Vagina (tissue), 2 donors: ENCODE data around the gene ZBTB21. TPM values are rescaled to one million over a fixed set of nuclear protein-coding genes. Genes with fewer than 3 reads are reported as not detected.

ENCODE experiments used
- DNase-seq, 2 donors: peaks; one replicate each; pipeline ENCODE4 v3.0.0-alpha.2; 2017; ENCODE audit errors: extremely low spot score in 2 of 2
- H3K27ac ChIP-seq: fragments of 200-600 bp; sonication (generic); one replicate; pipeline ENCODE4 v1.5.1; 2019
- H3K27me3 ChIP-seq: fragments of 200-600 bp; sonication (generic); one replicate; pipeline ENCODE4 v1.5.1; 2019
- H3K36me3 ChIP-seq, 2 donors: fragments of 200-600 bp; sonication (generic); one replicate each; pipeline ENCODE4 v1.5.1; 2017 to 2019
- H3K4me1 ChIP-seq: fragments of 200-600 bp; sonication (generic); one replicate; pipeline ENCODE4 v1.5.1; 2019
- H3K4me3 ChIP-seq, 2 donors: fragments of 200-600 bp; sonication (generic); 1 replicate in 1 of 2; 2 replicates in 1 of 2; pipeline ENCODE4 v1.5.1; 2016 to 2019
- H3K9me3 ChIP-seq: fragments of 200-600 bp; sonication (generic); one replicate; pipeline ENCODE4 v1.5.1; 2019
- POLR2A ChIP-seq, 2 donors: fragments of 450-650 bp; IDR thresholded peaks; one replicate each; pipeline ENCODE4 v1.6.1; 2017; ENCODE audit warnings: antibody characterized with exemption in 2 of 2, mild to moderate bottlenecking in 2 of 2, moderate library complexity in 2 of 2
- POLR2AphosphoS5 ChIP-seq, 2 donors: sonication (generic); formaldehyde crosslinking; IDR thresholded peaks; one replicate each; pipeline ENCODE4 v1.9.0; 2017; ENCODE audit warnings: antibody characterized with exemption in 2 of 2, mild to moderate bottlenecking in 2 of 2, low read depth in 1 of 2; ENCODE audit not compliant: insufficient read depth in 1 of 2
- intact Hi-C: fragments of 100-400 bp; cut with DNase I; formaldehyde crosslinking; loops from one replicate; pipeline ENCODE4 v1.15.1; 2023
- total RNA-seq: library from RNA; depleted of rRNA; stranded (reverse); fragments of >200 nt; gene quantifications from one replicate; pipeline ENCODE4 v1.2.3, GENCODE V29; 2016
- TF ChIP-seq, protein P1 (sequence below), 3 experiments: fragments of 450-650 bp in 2 of 3; fragments of 200-600 bp in 1 of 3; sonication (generic) in 1 of 3; IDR thresholded peaks; one replicate each; pipeline ENCODE4 v1.5.1; 2017 to 2019; ENCODE audit warnings: antibody characterized with exemption in 3 of 3, mild to moderate bottlenecking in 2 of 3, moderate library complexity in 2 of 3

The ZBTB21 gene
- total RNA-seq, 1 donor from 2014 or later: 16.7 TPM

DNA sequence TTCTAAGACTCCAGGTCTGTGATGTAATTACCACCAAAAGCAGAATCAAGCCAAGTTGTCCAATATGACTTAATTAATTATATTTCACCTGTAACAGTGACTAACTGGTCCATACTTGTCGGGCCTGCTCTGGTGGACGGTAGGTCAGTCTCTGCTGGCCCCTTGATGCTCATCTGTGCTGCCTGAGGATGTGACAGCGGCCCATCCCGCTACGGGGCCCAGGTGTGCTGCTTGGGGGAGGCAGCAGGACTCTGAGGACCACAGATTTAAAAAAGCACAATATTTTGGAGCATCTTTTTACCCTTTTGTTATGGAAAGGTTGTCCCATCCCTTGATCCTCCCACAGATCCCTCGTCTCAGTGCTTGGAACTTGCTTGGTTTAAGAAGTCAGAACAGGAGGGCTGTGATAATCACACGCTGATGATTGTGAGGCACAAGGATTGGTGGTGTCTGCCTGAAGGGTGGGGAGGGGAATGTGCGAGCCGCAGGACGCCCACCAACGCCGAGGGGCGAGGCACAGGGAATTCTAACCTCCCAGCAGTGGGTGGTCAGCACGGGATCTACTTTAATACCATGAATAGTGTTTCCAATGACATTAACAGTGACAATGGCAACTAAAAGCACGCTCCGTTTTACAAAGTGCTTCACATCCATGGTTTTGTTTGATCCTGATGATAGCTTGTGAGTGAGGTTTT is 33.2 kb upstream of the ZBTB21 start:
- H3K27ac ChIP-seq: no peak overlapping the region
- peaks cover 28% of the 10 kb centered on the region for H3K4me1 ChIP-seq
- no peak for DNase-seq
- no peak for TF ChIP-seq POLR2AphosphoS5 (IDR thresholded peaks at IDR 0.05; ENCODE audit: insufficient read depth in 1 of 2, low read depth in 1 of 2)
- TF ChIP-seq POLR2A (IDR thresholded peaks at IDR 0.05): no peak
- TF ChIP-seq, protein P1, sequence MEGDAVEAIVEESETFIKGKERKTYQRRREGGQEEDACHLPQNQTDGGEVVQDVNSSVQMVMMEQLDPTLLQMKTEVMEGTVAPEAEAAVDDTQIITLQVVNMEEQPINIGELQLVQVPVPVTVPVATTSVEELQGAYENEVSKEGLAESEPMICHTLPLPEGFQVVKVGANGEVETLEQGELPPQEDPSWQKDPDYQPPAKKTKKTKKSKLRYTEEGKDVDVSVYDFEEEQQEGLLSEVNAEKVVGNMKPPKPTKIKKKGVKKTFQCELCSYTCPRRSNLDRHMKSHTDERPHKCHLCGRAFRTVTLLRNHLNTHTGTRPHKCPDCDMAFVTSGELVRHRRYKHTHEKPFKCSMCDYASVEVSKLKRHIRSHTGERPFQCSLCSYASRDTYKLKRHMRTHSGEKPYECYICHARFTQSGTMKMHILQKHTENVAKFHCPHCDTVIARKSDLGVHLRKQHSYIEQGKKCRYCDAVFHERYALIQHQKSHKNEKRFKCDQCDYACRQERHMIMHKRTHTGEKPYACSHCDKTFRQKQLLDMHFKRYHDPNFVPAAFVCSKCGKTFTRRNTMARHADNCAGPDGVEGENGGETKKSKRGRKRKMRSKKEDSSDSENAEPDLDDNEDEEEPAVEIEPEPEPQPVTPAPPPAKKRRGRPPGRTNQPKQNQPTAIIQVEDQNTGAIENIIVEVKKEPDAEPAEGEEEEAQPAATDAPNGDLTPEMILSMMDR (IDR thresholded peaks at IDR 0.05): no peak
- H3K36me3 ChIP-seq: no peaks in the 10 kb centered on the region
- H3K4me3 ChIP-seq: no peak overlapping the region
- intact Hi-C loops: no loop called here
- H3K9me3 ChIP-seq: no peaks in the 10 kb centered on the region
- no peaks in the 10 kb centered on the region for H3K27me3 ChIP-seq

DNA sequence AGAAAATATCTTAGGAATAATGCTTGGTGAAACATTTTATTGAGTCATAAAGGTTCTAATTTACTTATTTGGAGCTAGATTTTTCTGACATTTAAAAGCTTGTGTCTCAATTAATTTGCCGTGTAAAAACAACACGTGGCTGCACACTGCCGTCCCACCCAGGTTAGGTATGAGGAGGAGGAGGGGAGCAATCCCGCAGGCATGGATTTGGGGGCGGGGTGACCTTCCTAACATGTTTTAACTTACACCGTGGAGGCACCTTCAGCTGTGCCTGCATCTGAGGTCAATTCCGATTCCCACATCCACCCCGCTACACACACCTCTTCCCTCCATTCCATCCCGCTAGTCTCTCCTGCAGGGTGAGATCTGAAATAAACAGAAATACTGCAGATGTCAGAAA is 32.5 kb upstream of the ZBTB21 start:
- H3K4me1 ChIP-seq: peaks cover 22% of the 10 kb centered on the region
- H3K9me3 ChIP-seq: no peaks in the 10 kb centered on the region
- TF ChIP-seq, protein P1 (IDR thresholded peaks at IDR 0.05): no peak
- TF ChIP-seq POLR2AphosphoS5 (IDR thresholded peaks at IDR 0.05; ENCODE audit: insufficient read depth in 1 of 2, low read depth in 1 of 2) (no peak), POLR2A (IDR thresholded peaks at IDR 0.05) (no peak)
- intact Hi-C loops: no loop called here
- H3K27ac ChIP-seq: no peak overlapping the region
- no peaks in the 10 kb centered on the region for H3K36me3 ChIP-seq
- no peak for DNase-seq
- no peak overlapping the region for H3K4me3 ChIP-seq
- no peaks in the 10 kb centered on the region for H3K27me3 ChIP-seq

DNA sequence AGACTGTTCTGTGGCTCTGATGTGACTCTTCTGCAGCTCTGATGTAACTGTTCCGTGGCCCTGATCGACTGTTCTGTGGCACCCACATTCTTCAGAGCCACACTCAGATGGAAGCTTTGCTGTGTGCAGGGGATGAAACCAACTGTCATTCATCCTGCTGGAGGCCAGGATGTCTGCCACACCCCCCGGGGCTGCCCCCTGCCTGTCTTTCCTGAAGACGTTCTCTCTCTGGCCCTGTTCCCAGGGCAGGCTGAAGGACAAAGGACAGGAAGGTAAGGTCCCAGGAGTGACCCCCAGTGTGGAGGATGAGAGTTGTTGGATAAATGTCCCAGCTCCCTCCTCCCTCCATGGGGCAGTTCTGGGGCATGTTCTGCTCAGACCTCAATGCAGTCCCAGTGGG is 31.6 kb upstream of the ZBTB21 start:
- intact Hi-C loops: no loop called here
- H3K4me1 ChIP-seq: peaks cover 22% of the 10 kb centered on the region
- H3K4me3 ChIP-seq: no peak overlapping the region
- DNase-seq: no peak
- no peaks in the 10 kb centered on the region for H3K9me3 ChIP-seq
- no peak for TF ChIP-seq POLR2A (IDR thresholded peaks at IDR 0.05)
- TF ChIP-seq, protein P1 (IDR thresholded peaks at IDR 0.05): no peak
- no peak for TF ChIP-seq POLR2AphosphoS5 (IDR thresholded peaks at IDR 0.05; ENCODE audit: insufficient read depth in 1 of 2, low read depth in 1 of 2)
- H3K27ac ChIP-seq: no peak overlapping the region
- no peaks in the 10 kb centered on the region for H3K36me3 ChIP-seq
- H3K27me3 ChIP-seq: no peaks in the 10 kb centered on the region

DNA sequence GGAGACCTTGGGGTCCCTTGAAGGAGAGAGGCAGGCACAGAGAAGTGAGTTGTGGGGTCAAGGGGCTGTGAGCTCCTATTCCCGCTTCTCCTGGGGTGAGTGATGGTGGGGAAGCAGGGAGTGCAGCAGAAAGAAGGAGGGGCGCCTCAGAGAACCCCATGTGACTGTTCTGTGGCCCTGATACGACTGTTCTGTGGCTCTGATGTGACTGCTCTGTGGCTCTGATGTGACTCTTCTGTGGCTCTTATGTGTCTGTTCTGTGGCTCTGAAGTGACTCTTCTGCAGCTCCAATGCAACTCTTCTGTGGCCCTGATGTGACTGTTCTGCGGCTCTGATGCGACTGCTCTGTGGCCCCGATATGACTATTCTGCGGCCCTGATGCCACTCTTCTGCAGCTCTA is 31.1 kb upstream of the ZBTB21 start:
- intact Hi-C loops: no loop called here
- H3K36me3 ChIP-seq: no peaks in the 10 kb centered on the region
- H3K27ac ChIP-seq: no peak overlapping the region
- H3K4me3 ChIP-seq: no peak overlapping the region
- peaks cover 22% of the 10 kb centered on the region for H3K4me1 ChIP-seq
- no peaks in the 10 kb centered on the region for H3K27me3 ChIP-seq
- TF ChIP-seq POLR2A (IDR thresholded peaks at IDR 0.05) (no peak), POLR2AphosphoS5 (IDR thresholded peaks at IDR 0.05; ENCODE audit: insufficient read depth in 1 of 2, low read depth in 1 of 2) (no peak)
- TF ChIP-seq, protein P1 (IDR thresholded peaks at IDR 0.05): no peak
- no peaks in the 10 kb centered on the region for H3K9me3 ChIP-seq
- DNase-seq: no peak

DNA sequence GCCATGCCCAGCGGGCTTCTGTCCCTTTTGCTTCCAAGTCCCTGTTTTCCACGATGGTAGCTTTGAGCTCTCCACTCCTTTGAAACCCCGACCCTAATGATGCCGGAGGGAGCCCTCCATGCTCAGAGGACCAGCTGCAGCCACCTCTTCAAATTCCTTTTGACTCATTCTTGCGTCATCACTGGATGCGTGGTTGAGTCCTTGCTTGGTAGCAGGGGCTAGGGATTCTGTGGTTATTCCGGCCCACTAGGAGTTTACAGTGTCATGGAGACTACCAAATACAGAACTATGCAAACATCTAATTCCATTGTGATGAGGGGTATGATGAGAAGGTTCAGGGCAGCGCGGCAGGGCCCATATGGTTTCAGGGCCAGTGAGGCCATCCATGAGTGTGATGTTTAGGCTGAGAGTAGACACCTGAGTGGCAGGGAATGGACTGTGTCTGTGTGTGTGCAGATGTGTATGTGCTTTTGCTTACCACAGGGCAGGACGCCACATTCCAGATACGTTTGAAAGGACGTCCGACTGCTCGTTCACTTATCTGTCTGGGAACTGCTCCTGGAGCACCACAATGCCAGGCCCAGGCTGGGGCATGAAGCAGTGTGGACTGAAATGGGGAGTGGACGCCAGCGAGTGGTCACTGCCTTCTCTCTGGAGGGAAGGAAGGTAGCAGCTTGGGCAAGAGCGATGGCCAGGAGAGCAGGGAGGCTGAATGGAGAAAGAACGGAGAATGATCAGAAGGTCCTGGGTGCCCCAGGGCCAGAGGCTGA is 30.4 kb upstream of the ZBTB21 start:
- TF ChIP-seq POLR2AphosphoS5 (IDR thresholded peaks at IDR 0.05; ENCODE audit: insufficient read depth in 1 of 2, low read depth in 1 of 2) (no peak), POLR2A (IDR thresholded peaks at IDR 0.05) (no peak)
- TF ChIP-seq, protein P1 (IDR thresholded peaks at IDR 0.05): no peak
- intact Hi-C loops: no loop called here
- Histone ChIP-seq H3K27ac (peak overlapping the region; percentile 15), H3K4me1 (peaks cover 22% of the 10 kb centered on the region), H3K36me3 (no peaks in the 10 kb centered on the region), H3K9me3 (no peaks in the 10 kb centered on the region), H3K27me3 (no peaks in the 10 kb centered on the region), H3K4me3 (no peak overlapping the region)
- no peak for DNase-seq
